Liver (tissue), 3 donors: Measurements from ENCODE around the gene TCEA3.

Source experiments
- CTCF ChIP-seq: fragments of 150-350 bp; IDR thresholded peaks from 2 replicates; pipeline ENCODE4 v1.5.1; 2017; ENCODE audit warnings: improper control_type of control experiment, low read depth, low read length; ENCODE audit not compliant: missing input control
- EGR1 ChIP-seq, 2 donors: IDR thresholded peaks; 2 replicates each; pipeline ENCODE4 v1.6.1; 2016 to 2018; ENCODE audit warnings: antibody characterized with exemption in 2 of 2, low read depth in 2 of 2
- GABPA ChIP-seq, 2 donors: IDR thresholded peaks in 1 of 2; conservative IDR thresholded peaks in 1 of 2; 2 replicates each; pipeline ENCODE4 v1.6.1; 2016; ENCODE audit warnings: antibody characterized with exemption in 2 of 2, mild to moderate bottlenecking in 1 of 2, moderate library complexity in 1 of 2
- TAF1 ChIP-seq: conservative IDR thresholded peaks from 2 replicates; pipeline ENCODE4 v1.6.1; 2016; ENCODE audit warnings: antibody characterized with exemption, mild to moderate bottlenecking
- donor health status: healthy.
- donor health status: healthy.

DNA sequence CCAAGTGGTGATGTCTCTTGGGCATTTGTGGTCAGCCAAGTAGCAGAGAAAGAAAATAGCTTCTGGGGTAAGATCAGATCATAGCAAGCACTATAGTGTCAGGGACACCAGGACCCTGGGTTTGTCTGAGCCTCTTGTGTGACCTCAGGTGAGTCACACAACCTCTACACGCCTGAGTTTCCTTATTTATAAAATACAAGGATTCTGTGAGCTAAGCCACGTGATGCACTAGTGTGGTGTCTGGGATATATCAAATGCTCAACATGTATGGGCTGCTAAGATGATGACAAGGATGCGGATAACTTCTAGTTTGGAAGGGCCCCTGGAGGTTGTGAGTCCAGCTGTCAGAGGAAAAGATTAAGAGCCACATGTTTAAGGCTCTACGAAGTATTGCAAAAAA, 30.4 kb downstream of the TCEA3 start:
- TF ChIP-seq CTCF (no peak), TAF1 (no peak), EGR1 (IDR thresholded peaks at IDR 0.05; ENCODE audit: low read depth in 2 of 2) (peak in 1 of 2 donors; percentile 9), GABPA (IDR thresholded peaks at IDR 0.05 in 1 of 2, conservative IDR thresholded peaks at IDR 0.05 in 1 of 2) (no peak)
